H9 (cell line): ENCODE data around the gene KIRREL3. TPM values are rescaled to one million over a fixed set of nuclear protein-coding genes. Genes with fewer than 3 reads are reported as not detected.

Experiments
- DNase-seq: peaks from one replicate; pipeline ENCODE4 v3.0.0-alpha.2; 2017
- H2AFZ ChIP-seq: one replicate; pipeline ENCODE4 v1.6.1; 2013; ENCODE audit warnings: mild to moderate bottlenecking, low read length, control low read depth, moderate library complexity
- H2AK5ac ChIP-seq: 2 replicates; pipeline ENCODE4 v1.6.1; 2013; ENCODE audit warnings: low read length, control low read depth, mixed read lengths; ENCODE audit not compliant: insufficient read length
- H2BK120ac ChIP-seq: one replicate; pipeline ENCODE4 v1.6.1; 2013; ENCODE audit warnings: low read depth, mild to moderate bottlenecking, low read length, control low read depth, inconsistent platforms; ENCODE audit not compliant: poor library complexity, severe bottlenecking
- H2BK12ac ChIP-seq: 2 replicates; pipeline ENCODE4 v1.6.1; 2013; ENCODE audit warnings: low read length, control low read depth, mixed read lengths, low read depth; ENCODE audit not compliant: insufficient read length
- H2BK15ac ChIP-seq: 2 replicates; pipeline ENCODE4 v1.6.1; 2013; ENCODE audit warnings: low read depth, low read length, control low read depth
- H2BK20ac ChIP-seq: one replicate; pipeline ENCODE4 v1.6.1; 2013; ENCODE audit warnings: low read depth, mild to moderate bottlenecking, low read length, control low read depth, inconsistent platforms; ENCODE audit not compliant: poor library complexity, severe bottlenecking
- H2BK5ac ChIP-seq: 2 replicates; pipeline ENCODE4 v1.6.1; 2013; ENCODE audit warnings: low read length, control low read depth, mixed read lengths; ENCODE audit not compliant: insufficient read length
- H3K14ac ChIP-seq: 2 replicates; pipeline ENCODE4 v1.6.1; 2013; ENCODE audit warnings: low read length, control low read depth; ENCODE audit not compliant: insufficient read depth
- H3K18ac ChIP-seq: 2 replicates; pipeline ENCODE4 v1.6.1; 2013; ENCODE audit warnings: low read depth, mild to moderate bottlenecking, mixed read lengths, low read length, control low read depth; ENCODE audit not compliant: insufficient read length
- H3K23ac ChIP-seq: 2 replicates; pipeline ENCODE4 v1.6.1; 2013; ENCODE audit warnings: low read length, control low read depth, mixed read lengths, low read depth; ENCODE audit not compliant: insufficient read length
- H3K23me2 ChIP-seq: 2 replicates; pipeline ENCODE4 v1.6.1; 2013; ENCODE audit warnings: low read depth, mild to moderate bottlenecking, mixed read lengths, low read length, control low read depth; ENCODE audit not compliant: insufficient read length, poor library complexity, severe bottlenecking
- H3K27ac ChIP-seq: 2 replicates; pipeline ENCODE4 v1.5.1; 2013; ENCODE audit warnings: low read length, control low read depth, mixed read lengths, low read depth; ENCODE audit not compliant: insufficient read length
- H3K27me3 ChIP-seq: 2 replicates; pipeline ENCODE4 v1.6.1; 2013; ENCODE audit warnings: low read length, control low read depth, inconsistent platforms; ENCODE audit not compliant: insufficient read depth
- H3K4ac ChIP-seq: 2 replicates; pipeline ENCODE4 v1.6.1; 2013; ENCODE audit warnings: low read depth, mild to moderate bottlenecking, control low read depth, inconsistent platforms, low read length, moderate library complexity
- H3K4me1 ChIP-seq: 2 replicates; pipeline ENCODE4 v1.6.1; 2013; ENCODE audit warnings: low read length, control low read depth, inconsistent platforms; ENCODE audit not compliant: insufficient read depth
- H3K4me2 ChIP-seq: 2 replicates; pipeline ENCODE4 v1.6.1; 2013; ENCODE audit warnings: low read length, control low read depth, mixed read lengths; ENCODE audit not compliant: insufficient read length, insufficient read depth
- H3K56ac ChIP-seq: 2 replicates; pipeline ENCODE4 v1.6.1; 2013; ENCODE audit warnings: low read depth, mild to moderate bottlenecking, mixed read lengths, low read length, control low read depth; ENCODE audit not compliant: insufficient read length
- H3K79me1 ChIP-seq: 2 replicates; pipeline ENCODE4 v1.6.1; 2013; ENCODE audit warnings: low read depth, mild to moderate bottlenecking, moderate library complexity, low read length, control low read depth, inconsistent platforms; ENCODE audit not compliant: insufficient read depth, poor library complexity, severe bottlenecking
- H3K79me2 ChIP-seq: 2 replicates; pipeline ENCODE4 v1.6.1; 2013; ENCODE audit warnings: low read length, control low read depth, inconsistent platforms; ENCODE audit not compliant: insufficient read depth
- H3K9ac ChIP-seq: 2 replicates; pipeline ENCODE4 v1.6.1; 2013; ENCODE audit warnings: low read length, control low read depth, mixed read lengths; ENCODE audit not compliant: insufficient read length; ENCODE audit errors: extremely low read depth
- H3K9me3 ChIP-seq: one replicate; pipeline ENCODE4 v1.6.1; 2013; ENCODE audit warnings: low read depth, low read length, inconsistent platforms; ENCODE audit not compliant: control insufficient read depth
- H3T11ph ChIP-seq: one replicate; pipeline ENCODE4 v1.6.1; 2013; ENCODE audit warnings: mild to moderate bottlenecking, low read length, control low read depth, inconsistent platforms
- H4K20me1 ChIP-seq: one replicate; pipeline ENCODE4 v1.6.1; 2013; ENCODE audit not compliant: control insufficient read depth, insufficient read length, insufficient read depth
- H4K5ac ChIP-seq: 2 replicates; pipeline ENCODE4 v1.6.1; 2013; ENCODE audit warnings: low read depth, mild to moderate bottlenecking, mixed read lengths, low read length, control low read depth; ENCODE audit not compliant: insufficient read length
- H4K8ac ChIP-seq: replicated peaks from 2 replicates; pipeline ENCODE4 v1.6.1; 2013; ENCODE audit warnings: low read length, control low read depth, mixed read lengths, low read depth; ENCODE audit not compliant: insufficient read length
- H4K91ac ChIP-seq: 2 replicates; pipeline ENCODE4 v1.6.1; 2013; ENCODE audit warnings: low read depth, mild to moderate bottlenecking, moderate library complexity, mixed read lengths, low read length, control low read depth; ENCODE audit not compliant: insufficient read length
- H3K27ac Mint-ChIP-seq, 3 experiments: 2 replicates in 2 of 3; 3 replicates in 1 of 3; pipeline ENCODE4 v1.8.0; 2020 to 2021; ENCODE audit warnings: mixed read lengths in 3 of 3, mild to moderate bottlenecking in 1 of 3, moderate library complexity in 1 of 3
- H3K27me3 Mint-ChIP-seq: 2 replicates; pipeline ENCODE4 v1.8.0; 2021; ENCODE audit warnings: low read depth, mild to moderate bottlenecking, moderate library complexity, mixed read lengths
- H3K36me3 Mint-ChIP-seq, 3 experiments: 2 replicates in 2 of 3; 3 replicates in 1 of 3; pipeline ENCODE4 v1.8.0; 2020 to 2021; ENCODE audit warnings: low read depth in 3 of 3, mixed read lengths in 3 of 3; ENCODE audit not compliant: insufficient read depth in 1 of 3
- H3K4me1 Mint-ChIP-seq, 2 experiments: 2 replicates each; pipeline ENCODE4 v1.8.0; 2020; ENCODE audit warnings: mixed read lengths in 2 of 2
- H3K4me3 Mint-ChIP-seq, 2 experiments: 2 replicates in 1 of 2; 3 replicates in 1 of 2; pipeline ENCODE4 v1.8.0; 2020 to 2021; ENCODE audit warnings: mild to moderate bottlenecking in 2 of 2, mixed read lengths in 2 of 2, moderate library complexity in 1 of 2
- H3K9me3 Mint-ChIP-seq, 2 experiments: 2 replicates in 1 of 2; 3 replicates in 1 of 2; pipeline ENCODE4 v1.8.0; 2020; ENCODE audit warnings: mild to moderate bottlenecking in 2 of 2, mixed read lengths in 2 of 2, moderate library complexity in 1 of 2
- WGBS: extraction: QIAGEN DNeasy Blood & Tissue Kit; methylation state at CpG from one replicate; pipeline ENCODE4 v1.1.7; 2013; ENCODE audit warnings: missing lambda C conversion rate, low lambda C conversion rate, mixed read lengths; ENCODE audit not compliant: insufficient read length; ENCODE audit errors: extremely low coverage; 5-methylcytosine and 5-hydroxymethylcytosine counted together
- total RNA-seq: library from RNA; stranded (reverse); gene quantifications from 2 replicates; pipeline ENCODE4 v1.2.1, GENCODE V29; 2021
- TF ChIP-seq, protein P1 (sequence below): fragments of 200-600 bp; sonication (generic); conservative IDR thresholded peaks from 3 replicates; pipeline ENCODE4 v1.8.0; 2021; ENCODE audit warnings: antibody characterized with exemption, mild to moderate bottlenecking

Gene KIRREL3
- total RNA-seq, 1 experiment from 2014 or later: 0.17 TPM

DNA sequence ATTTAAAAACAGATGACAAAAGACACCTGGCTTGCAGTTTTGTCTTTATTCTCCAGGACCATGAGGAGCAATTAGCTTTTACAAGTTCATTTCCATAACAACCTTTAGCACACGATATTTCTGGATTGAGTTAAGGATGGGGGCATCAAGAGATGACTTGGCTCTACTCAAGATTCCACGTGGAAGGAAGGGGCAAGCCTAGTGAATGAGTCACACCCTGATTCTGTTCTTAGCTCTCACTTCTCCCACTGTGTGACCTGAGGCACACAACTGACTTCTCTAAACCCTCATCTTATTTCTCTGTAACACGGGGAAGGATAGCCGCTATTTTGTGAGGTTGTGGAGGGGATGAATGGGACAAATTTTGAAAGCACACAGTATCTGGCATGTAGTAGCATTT is 185.5 kb downstream of the KIRREL3 start:
- Histone ChIP-seq H3K14ac (no peak overlapping the region), H3K27me3 (no peaks in the 10 kb centered on the region), H3K9ac (no peak overlapping the region), H4K20me1 (no peaks in the 10 kb centered on the region), H4K8ac (no peak overlapping the region), H3K79me2 (no peaks in the 10 kb centered on the region), H3K79me1 (no peaks in the 10 kb centered on the region), H4K91ac (no peak overlapping the region), H2BK5ac (no peak overlapping the region), H2BK20ac (no peak overlapping the region), H2BK120ac (no peak overlapping the region), H2AK5ac (no peak overlapping the region), H2AFZ (no peak overlapping the region), H3K27ac (no peak overlapping the region), H2BK15ac (no peak overlapping the region), H2BK12ac (no peak overlapping the region), H3K23me2 (no peaks in the 10 kb centered on the region), H3K4me1 (peaks cover 5% of the 10 kb centered on the region), H4K5ac (no peak overlapping the region), H3K4ac (no peak overlapping the region), H3K18ac (no peak overlapping the region), H3K23ac (no peak overlapping the region), H3K4me2 (no peak overlapping the region), H3K56ac (no peak overlapping the region), H3K9me3 (no peaks in the 10 kb centered on the region), H3T11ph (no peak overlapping the region)
- peaks cover 64% of the 10 kb centered on the region for H3K27me3 Mint-ChIP-seq
- H3K4me3 Mint-ChIP-seq: no peak overlapping the region
- DNase-seq: no peak
- WGBS: no CpG with 5 or more reads among the region's 4 CpGs
- H3K36me3 Mint-ChIP-seq: no peaks in the 10 kb centered on the region; a peak in 1 of 7 replicates
- H3K27ac Mint-ChIP-seq: peak overlapping the region in 1 of 3 experiments; percentile 26; a peak in 1 of 7 replicates
- TF ChIP-seq, protein P1, sequence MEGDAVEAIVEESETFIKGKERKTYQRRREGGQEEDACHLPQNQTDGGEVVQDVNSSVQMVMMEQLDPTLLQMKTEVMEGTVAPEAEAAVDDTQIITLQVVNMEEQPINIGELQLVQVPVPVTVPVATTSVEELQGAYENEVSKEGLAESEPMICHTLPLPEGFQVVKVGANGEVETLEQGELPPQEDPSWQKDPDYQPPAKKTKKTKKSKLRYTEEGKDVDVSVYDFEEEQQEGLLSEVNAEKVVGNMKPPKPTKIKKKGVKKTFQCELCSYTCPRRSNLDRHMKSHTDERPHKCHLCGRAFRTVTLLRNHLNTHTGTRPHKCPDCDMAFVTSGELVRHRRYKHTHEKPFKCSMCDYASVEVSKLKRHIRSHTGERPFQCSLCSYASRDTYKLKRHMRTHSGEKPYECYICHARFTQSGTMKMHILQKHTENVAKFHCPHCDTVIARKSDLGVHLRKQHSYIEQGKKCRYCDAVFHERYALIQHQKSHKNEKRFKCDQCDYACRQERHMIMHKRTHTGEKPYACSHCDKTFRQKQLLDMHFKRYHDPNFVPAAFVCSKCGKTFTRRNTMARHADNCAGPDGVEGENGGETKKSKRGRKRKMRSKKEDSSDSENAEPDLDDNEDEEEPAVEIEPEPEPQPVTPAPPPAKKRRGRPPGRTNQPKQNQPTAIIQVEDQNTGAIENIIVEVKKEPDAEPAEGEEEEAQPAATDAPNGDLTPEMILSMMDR: no peak
- H3K4me1 Mint-ChIP-seq: peaks cover 18 to 27% of the 10 kb centered on the region in 2 experiments
- H3K9me3 Mint-ChIP-seq: peaks cover 0 to 3% of the 10 kb centered on the region in 2 experiments; a peak in 1 of 5 replicates
